Measurements from ENCODE around the gene ACSL6. TPM values are rescaled to one million over a fixed set of nuclear protein-coding genes. Genes with fewer than 3 reads are reported as not detected.
"Not testable (repeated sequence)": the region's sequence is repeated elsewhere in the genome, so short reads cannot be mapped to it uniquely, and the experiment has no call there.

Gene ACSL6
- total RNA-seq, 2 donors from 2014 or later: 0.71 to 1.6 TPM

- Histone ChIP-seq H3K36me3 (no peaks in the 10 kb centered on the region), H3K4me3 (no peak overlapping the region), H3K27ac (no peak overlapping the region), H3K27me3 (no peaks in the 10 kb centered on the region), H3K9me3 (peaks cover 0 to 29% of the 10 kb centered on the region in 2 donors), H3K4me1 (no peaks in the 10 kb centered on the region)
- no peak for DNase-seq (ENCODE audit: low spot score)
- TF ChIP-seq CTCF (IDR thresholded peaks at IDR 0.05): no peak
These were observed 104.8 kb downstream of the ACSL6 start for GRCh38 chr5:131906668-131907067.

- not testable (repeated sequence) for H3K4me3 ChIP-seq
These were observed 109.2 kb downstream of the ACSL6 start for GRCh38 chr5:131902266-131902665.

More at GRCh38 chr5:131902266-131902665, 109.2 kb downstream of the ACSL6 start:
- peaks cover 0 to 29% of the 10 kb centered on the region in 2 donors for H3K9me3 ChIP-seq
- DNase-seq (ENCODE audit: low spot score); H3K27ac ChIP-seq; H3K27me3 ChIP-seq; H3K4me1 ChIP-seq; H3K36me3 ChIP-seq: not testable (repeated sequence)

Other genes with a start within 250 kb of the ACSL6 start
- 10 to 100 TPM; 30.6 to 38.3 TPM for gene FNIP1, start 214.6 kb downstream of the ACSL6 start, total RNA-seq
- gene MEIKIN, start 66.0 kb downstream of the ACSL6 start, total RNA-seq: not detected
- gene IL3, start 49.0 kb upstream of the ACSL6 start, total RNA-seq: not detected
- not detected for gene CSF2, start 62.1 kb upstream of the ACSL6 start, total RNA-seq
- 10 to 100 TPM; 60.5 to 65.4 TPM for gene P4HA2, start 216.2 kb upstream of the ACSL6 start, total RNA-seq
- 10 to 100 TPM; 13.4 to 96.7 TPM for gene PDLIM4, start 246.0 kb upstream of the ACSL6 start, total RNA-seq

Measured in right atrium auricular region (tissue), 2 donors.